ENCODE results near the gene PLCG1. TPM values are rescaled to one million over a fixed set of nuclear protein-coding genes. Genes with fewer than 3 reads are reported as not detected.
A peak's percentile ranks its signal among the peaks of the same experiment; 100 is the strongest.

PLCG1 gene
- total and polyA plus RNA-seq, 9 of the 15 experiments (the other 6 are each of a cell fraction or from before 2014, with no cell fraction given) = 1.7 to 67.0 (median 34.8) TPM

- no peak for TF ChIP-seq TEAD4 (IDR thresholded peaks at IDR 0.05; ENCODE audit: low read length)
- TF ChIP-seq TEAD4 (CRISPR knock-in tag; IDR thresholded peaks at IDR 0.05; ENCODE audit: borderline replicate concordance) = no peak
- no peak for TF ChIP-seq CTCF (IDR thresholded peaks at IDR 0.05 in 2 of 3, conservative IDR thresholded peaks at IDR 0.05 in 1 of 3; ENCODE audit: insufficient read depth in 2 of 3, low read depth in 1 of 3, low read length in 3 of 3)
- no peak for TF ChIP-seq ILK (tag; IDR thresholded peaks at IDR 0.05; ENCODE audit: borderline replicate concordance, low read depth)
- TF ChIP-seq RCOR1 (IDR thresholded peaks at IDR 0.05; ENCODE audit: borderline replicate concordance in 1 of 2, low read depth in 2 of 2, low read length in 2 of 2) = 0 out of 4 replicates have a peak, but pooled peaks of 1 of the 2 experiments have one; percentile 10
- TF ChIP-seq SMARCA5 (IDR thresholded peaks at IDR 0.05) = peak; percentile 65
- TF ChIP-seq CHD4 (IDR thresholded peaks at IDR 0.05; ENCODE audit: insufficient read depth, insufficient replicate concordance, low read depth, low read length, poor library complexity, severe bottlenecking) = peak; percentile 53
- TF ChIP-seq CREM (IDR thresholded peaks at IDR 0.05; ENCODE audit: low read depth) = peak; percentile 92
- no peak for TF ChIP-seq HINFP (tag; conservative IDR thresholded peaks at IDR 0.05; ENCODE audit: low read depth)
- TF ChIP-seq TFAP4 (CRISPR knock-in tag; IDR thresholded peaks at IDR 0.05; ENCODE audit: borderline replicate concordance) = peak; percentile 45; the same call in 1 of the 2 replicates
- no peak for TF ChIP-seq POLR2B (IDR thresholded peaks at IDR 0.05; ENCODE audit: low read depth, partially characterized antibody)
- peak; percentile 55 to 56; a peak in 3 of 4 replicates for TF ChIP-seq NRF1 (conservative IDR thresholded peaks at IDR 0.05 in 1 of 2, IDR thresholded peaks at IDR 0.05 in 1 of 2)
- TF ChIP-seq ZNF445 (CRISPR knock-in tag; IDR thresholded peaks at IDR 0.05; ENCODE audit: low read depth) = no peak
- TF ChIP-seq ZNF140 (CRISPR knock-in tag; IDR thresholded peaks at IDR 0.05) = no peak
- no peak for TF ChIP-seq ZNF717 (CRISPR knock-in tag; IDR thresholded peaks at IDR 0.05)
- no peak for TF ChIP-seq BRD9 (IDR thresholded peaks at IDR 0.05; ENCODE audit: low read depth, partially characterized antibody)
These were observed 3.5 kb upstream of the PLCG1 start (continued) for GRCh38 chr20:41133709-41134361.
